CD4-positive, alpha-beta T cell (primary cell): ENCODE data around the gene RYR3. TPM values are rescaled to one million over a fixed set of nuclear protein-coding genes. Genes with fewer than 3 reads are reported as not detected.

Experiments used
- ATAC-seq: fragments of 200-7000 bp; cut with Tn5 transposase; one replicate; pipeline ENCODE4 v1.10.0; 2022; ENCODE audit warnings: mild to moderate bottlenecking; ENCODE audit not compliant: poor library complexity
- CTCF ChIA-PET: fragments of 350-600 bp; sonication (Branson Sonifier 250); formaldehyde crosslinking; loops from one replicate; lab custom pipeline; 2021; ENCODE audit warnings: antibody characterized with exemption, inconsistent platforms; lab: Charles Lee
- POLR2A ChIA-PET: fragments of 350-600 bp; sonication (Branson Sonifier 250); formaldehyde crosslinking; loops from one replicate; lab custom pipeline; 2021; ENCODE audit warnings: antibody characterized with exemption, inconsistent platforms; lab: Charles Lee
- DNase-seq, 14 experiments: peaks; one replicate each; pipeline ENCODE4 v3.0.0-alpha.2; 2013 to 2020; ENCODE audit warnings: mixed read lengths in 2 of 14
- H3K27ac ChIP-seq, 2 donors: one replicate each; pipeline versions ENCODE4 v1.5.1 to v1.7.0; 2013; ENCODE audit warnings: low read length in 2 of 2, low read depth in 1 of 2, mild to moderate bottlenecking in 1 of 2
- H3K27me3 ChIP-seq, 2 experiments: 1 replicate in 1 of 2; 2 replicates in 1 of 2; pipeline versions ENCODE4 v1.6.1 to v1.7.0; 2013; ENCODE audit warnings: low read length in 2 of 2, control low read depth in 1 of 2, mild to moderate bottlenecking in 1 of 2, moderate library complexity in 1 of 2; ENCODE audit not compliant: insufficient read depth in 2 of 2, control insufficient read depth in 1 of 2
- H3K36me3 ChIP-seq: one replicate; pipeline ENCODE4 v1.6.1; 2013; ENCODE audit warnings: low read length, control low read depth; ENCODE audit not compliant: insufficient read depth
- H3K4me1 ChIP-seq: one replicate; pipeline ENCODE4 v1.6.1; 2013; ENCODE audit warnings: low read length, control low read depth; ENCODE audit not compliant: insufficient read depth
- H3K4me3 ChIP-seq: one replicate; pipeline ENCODE4 v1.5.1; 2013; ENCODE audit warnings: mild to moderate bottlenecking, low read length, moderate library complexity
- H3K9me3 ChIP-seq, 2 experiments: 1 replicate in 1 of 2; 2 replicates in 1 of 2; pipeline versions ENCODE4 v1.6.1 to v1.7.0; 2013; ENCODE audit warnings: low read length in 2 of 2, mild to moderate bottlenecking in 2 of 2, control low read depth in 1 of 2, moderate library complexity in 1 of 2; ENCODE audit not compliant: control insufficient read depth in 1 of 2, insufficient read depth in 1 of 2
- H3K27ac Mint-ChIP-seq: one replicate; pipeline ENCODE4 v1.8.0; 2020; ENCODE audit warnings: mixed read lengths
- H3K27me3 Mint-ChIP-seq: one replicate; pipeline ENCODE4 v1.8.0; 2021; ENCODE audit warnings: mixed read lengths
- H3K36me3 Mint-ChIP-seq: one replicate; pipeline ENCODE4 v1.8.0; 2021; ENCODE audit warnings: low read depth, mixed read lengths
- H3K4me1 Mint-ChIP-seq: one replicate; pipeline ENCODE4 v1.8.0; 2021; ENCODE audit warnings: low read depth, mixed read lengths
- H3K4me3 Mint-ChIP-seq: one replicate; pipeline ENCODE4 v1.8.0; 2020; ENCODE audit warnings: mild to moderate bottlenecking, mixed read lengths
- H3K9me3 Mint-ChIP-seq: one replicate; pipeline ENCODE4 v1.8.0; 2020; ENCODE audit warnings: mixed read lengths
- intact Hi-C, 2 experiments: fragments of 100-400 bp; cut with DNase I in 1 of 2; cut with micrococcal nuclease in 1 of 2; formaldehyde crosslinking; loops; one replicate each; pipeline versions ENCODE4 v1.15.1 to v1.9.0; 2023 to 2025; cut with DNase I, micrococcal nuclease
- total RNA-seq, 174 experiments: library from RNA in 2 of 174; stranded (reverse) in 2 of 174; gene quantifications; one replicate each; pipeline ENCODE4 v1.2.3 and lab custom pipeline; 2021 to 2026
- TF ChIP-seq, protein P1 (sequence below): fragments of 200-600 bp; IDR thresholded peaks from one replicate; pipeline ENCODE4 v1.8.0; 2022; ENCODE audit warnings: antibody characterized with exemption, mild to moderate bottlenecking

The RYR3 gene
- total RNA-seq, 2 experiments from 2014 or later: not detected

DNA sequence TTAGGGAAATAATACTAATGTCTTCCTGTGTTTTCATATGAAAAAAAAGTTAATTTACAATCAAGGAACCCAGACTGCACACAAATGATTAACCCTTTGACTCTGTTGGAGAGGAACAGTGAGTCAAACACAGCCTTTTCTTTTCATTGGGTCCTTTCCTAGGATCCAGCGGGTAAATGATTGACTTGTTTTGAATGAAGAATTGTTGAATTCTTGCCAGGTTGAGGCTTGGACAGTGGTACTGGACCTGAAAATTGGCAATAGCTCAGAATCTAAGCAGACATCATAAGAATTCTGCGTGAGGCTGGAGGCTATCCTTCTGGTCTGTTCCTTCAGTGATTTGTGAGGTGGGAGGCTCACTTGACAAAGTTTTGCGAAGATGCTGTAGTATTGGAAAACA is 143.0 kb downstream of the RYR3 start:
- ChIA-PET CTCF (no interaction called here), POLR2A (no interaction called here)
- Mint-ChIP-seq H3K27ac (no peak overlapping the region), H3K4me3 (no peak overlapping the region), H3K4me1 (no peaks in the 10 kb centered on the region), H3K9me3 (no peaks in the 10 kb centered on the region), H3K27me3 (peaks cover 16% of the 10 kb centered on the region), H3K36me3 (no peaks in the 10 kb centered on the region)
- no peak overlapping the region for H3K4me3 ChIP-seq
- DNase-seq (no peak), ATAC-seq (no peak)
- H3K27me3 ChIP-seq: no peaks in the 10 kb centered on the region
- no peak overlapping the region for H3K27ac ChIP-seq
- H3K9me3 ChIP-seq: no peaks in the 10 kb centered on the region
- no peaks in the 10 kb centered on the region for H3K4me1 ChIP-seq
- TF ChIP-seq, protein P1, sequence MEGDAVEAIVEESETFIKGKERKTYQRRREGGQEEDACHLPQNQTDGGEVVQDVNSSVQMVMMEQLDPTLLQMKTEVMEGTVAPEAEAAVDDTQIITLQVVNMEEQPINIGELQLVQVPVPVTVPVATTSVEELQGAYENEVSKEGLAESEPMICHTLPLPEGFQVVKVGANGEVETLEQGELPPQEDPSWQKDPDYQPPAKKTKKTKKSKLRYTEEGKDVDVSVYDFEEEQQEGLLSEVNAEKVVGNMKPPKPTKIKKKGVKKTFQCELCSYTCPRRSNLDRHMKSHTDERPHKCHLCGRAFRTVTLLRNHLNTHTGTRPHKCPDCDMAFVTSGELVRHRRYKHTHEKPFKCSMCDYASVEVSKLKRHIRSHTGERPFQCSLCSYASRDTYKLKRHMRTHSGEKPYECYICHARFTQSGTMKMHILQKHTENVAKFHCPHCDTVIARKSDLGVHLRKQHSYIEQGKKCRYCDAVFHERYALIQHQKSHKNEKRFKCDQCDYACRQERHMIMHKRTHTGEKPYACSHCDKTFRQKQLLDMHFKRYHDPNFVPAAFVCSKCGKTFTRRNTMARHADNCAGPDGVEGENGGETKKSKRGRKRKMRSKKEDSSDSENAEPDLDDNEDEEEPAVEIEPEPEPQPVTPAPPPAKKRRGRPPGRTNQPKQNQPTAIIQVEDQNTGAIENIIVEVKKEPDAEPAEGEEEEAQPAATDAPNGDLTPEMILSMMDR: no peak
- intact Hi-C loops: no loop called here
- H3K36me3 ChIP-seq: no peaks in the 10 kb centered on the region

DNA sequence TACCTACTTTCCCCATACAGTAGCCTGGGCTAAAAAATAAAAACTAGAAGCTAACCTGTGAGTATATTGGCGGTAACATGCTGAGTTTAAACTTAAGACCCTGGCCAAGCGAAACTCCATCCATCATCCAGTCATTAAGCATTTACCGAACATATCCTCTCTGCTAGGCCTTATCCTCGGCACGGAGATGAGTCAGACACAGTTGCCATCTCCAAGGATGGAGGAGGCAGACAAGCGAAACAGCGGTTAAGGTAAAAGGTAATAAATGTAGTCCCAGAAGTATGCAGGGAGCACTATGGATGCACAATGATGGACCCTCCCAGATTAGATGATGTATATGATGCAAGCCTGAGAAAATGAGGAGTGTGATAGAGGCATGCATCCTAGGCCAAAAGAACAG is 143.6 kb downstream of the RYR3 start:
- DNase-seq: no peak
- intact Hi-C loops: no loop called here
- Histone ChIP-seq H3K36me3 (no peaks in the 10 kb centered on the region), H3K27me3 (no peaks in the 10 kb centered on the region), H3K27ac (no peak overlapping the region), H3K9me3 (no peaks in the 10 kb centered on the region), H3K4me3 (no peak overlapping the region), H3K4me1 (no peaks in the 10 kb centered on the region)
- TF ChIP-seq, protein P1: no peak
- Mint-ChIP-seq H3K27me3 (peaks cover 12% of the 10 kb centered on the region), H3K36me3 (no peaks in the 10 kb centered on the region), H3K9me3 (no peaks in the 10 kb centered on the region), H3K27ac (no peak overlapping the region), H3K4me1 (no peaks in the 10 kb centered on the region), H3K4me3 (no peak overlapping the region)
- ChIA-PET CTCF (no interaction called here), POLR2A (no interaction called here)
- ATAC-seq: no peak

DNA sequence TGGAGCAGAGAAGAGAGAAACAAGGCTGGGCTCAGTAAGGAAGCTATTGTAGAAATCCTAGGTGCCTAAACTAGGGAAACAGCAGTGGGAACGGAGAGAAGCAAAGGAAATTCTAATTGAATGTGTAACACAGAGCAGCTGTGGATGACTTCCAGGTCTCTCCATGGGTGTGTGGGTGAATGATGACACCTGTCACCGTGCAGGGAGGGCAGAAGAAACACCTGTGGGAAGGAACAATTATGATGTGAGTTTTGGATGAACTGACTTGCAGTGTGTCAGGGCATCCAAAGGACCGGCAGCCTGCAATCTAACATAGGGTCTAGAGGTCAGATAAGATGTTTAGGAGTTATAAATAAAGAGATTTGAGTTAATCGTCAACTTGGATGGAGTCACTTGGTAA is 144.2 kb downstream of the RYR3 start:
- DNase-seq: no peak
- intact Hi-C loops: no loop called here
- POLR2A ChIA-PET: no interaction called here

More for the DNA sequence above, 144.2 kb downstream of the RYR3 start:
- CTCF ChIA-PET: no interaction called here
- H3K9me3 ChIP-seq: no peaks in the 10 kb centered on the region
- H3K36me3 ChIP-seq: no peaks in the 10 kb centered on the region
- TF ChIP-seq, protein P1: no peak
- Mint-ChIP-seq H3K36me3 (no peaks in the 10 kb centered on the region), H3K9me3 (no peaks in the 10 kb centered on the region), H3K27ac (no peak overlapping the region), H3K4me3 (no peak overlapping the region), H3K4me1 (no peaks in the 10 kb centered on the region), H3K27me3 (peaks cover 8% of the 10 kb centered on the region)
- no peak for ATAC-seq
- H3K4me1 ChIP-seq: no peaks in the 10 kb centered on the region
- H3K27ac ChIP-seq: no peak overlapping the region
- no peak overlapping the region for H3K4me3 ChIP-seq
- no peaks in the 10 kb centered on the region for H3K27me3 ChIP-seq
